ENCODE data around the gene NOSTRIN.

The NOSTRIN gene

GRCh38 chr2:168821992-168822391 is 19.6 kb downstream of the NOSTRIN start (continued):
- no peak for TF ChIP-seq ZBTB6 (tag by site-specific recombination; IDR thresholded peaks at IDR 0.05)
- TF ChIP-seq ZNF280C (tag by site-specific recombination; IDR thresholded peaks at IDR 0.05): no peak

GRCh38 chr2:168825126-168825525 is 22.7 kb downstream of the NOSTRIN start:
- no peaks in the 10 kb centered on the region for H3K4me1 ChIP-seq (ENCODE audit: control insufficient read depth, insufficient read depth, low read length)
- H3K27ac ChIP-seq (ENCODE audit: extremely low read depth, low read depth, low read length): no peak overlapping the region
- no peak overlapping the region for H3K4me3 ChIP-seq (ENCODE audit: low read depth, low read length)
- no peaks in the 10 kb centered on the region for H3K9me3 ChIP-seq (ENCODE audit: control insufficient read depth, insufficient read depth, low read depth, low read length)
- TF ChIP-seq ZFHX2 (tag by site-specific recombination; conservative IDR thresholded peaks at IDR 0.05) (no peak), ZNF518A (tag by site-specific recombination; conservative IDR thresholded peaks at IDR 0.05; ENCODE audit: low read depth) (no peak), ZNF623 (tag by site-specific recombination; IDR thresholded peaks at IDR 0.05) (no peak), OVOL3 (tag by site-specific recombination; IDR thresholded peaks at IDR 0.05) (no peak), ZBTB49 (tag by site-specific recombination; IDR thresholded peaks at IDR 0.05; ENCODE audit: low read depth) (no peak), ZNF214 (tag by site-specific recombination; IDR thresholded peaks at IDR 0.05; ENCODE audit: borderline replicate concordance) (no peak), BCL11A (tag by site-specific recombination; IDR thresholded peaks at IDR 0.05; ENCODE audit: low read depth) (no peak), PATZ1 (tag by site-specific recombination; IDR thresholded peaks at IDR 0.05) (no peak), ZNF621 (tag by site-specific recombination; IDR thresholded peaks at IDR 0.05) (no peak), ZBTB48 (tag by site-specific recombination; IDR thresholded peaks at IDR 0.05) (no peak), ZSCAN4 (tag by site-specific recombination; IDR thresholded peaks at IDR 0.05) (no peak), ZNF26 (tag by site-specific recombination; IDR thresholded peaks at IDR 0.05) (no peak), MEIS1 (CRISPR knock-in tag; IDR thresholded peaks at IDR 0.05; ENCODE audit: borderline replicate concordance) (no peak)
- ChIA-PET CTCF (interaction anchor here (0.7 kb wide), 1 partner anchor 51 kb away, joined by 3 read pairs; no protein-coding TSS in a partner anchor), POLR2A (no interaction called here)
- no peaks in the 10 kb centered on the region for H3K36me3 ChIP-seq (ENCODE audit: control insufficient read depth in 2 of 2, insufficient read depth in 1 of 2, low read length in 2 of 2)

Data from HEK293 (cell line).